K562 (cell line): ENCODE measurements around the gene DUS1L. TPM values are rescaled to one million over a fixed set of nuclear protein-coding genes. Genes with fewer than 3 reads are reported as not detected.

Experiments used
- BRD9 ChIP-seq: fragments of 450-650 bp; IDR thresholded peaks from 2 replicates; pipeline ENCODE4 v1.6.1; 2018; ENCODE audit warnings: low read depth; ENCODE audit not compliant: partially characterized antibody
- C11orf30 ChIP-seq: fragments of 450-650 bp; IDR thresholded peaks from 2 replicates; pipeline ENCODE4 v1.6.1; 2016; ENCODE audit warnings: low read depth, mild to moderate bottlenecking
- CCNT2 ChIP-seq: IDR thresholded peaks from 2 replicates; pipeline ENCODE4 v1.6.1; 2011; ENCODE audit warnings: borderline replicate concordance, low read depth, mild to moderate bottlenecking, moderate library complexity, mixed read lengths, low read length; ENCODE audit not compliant: insufficient read length; ENCODE audit errors: extremely low read depth
- CHCHD3 ChIP-seq: fragments of 250-450 bp; sonication (Bioruptor Pico); IDR thresholded peaks from 2 replicates; pipeline ENCODE4 v2.1.2; 2022; ENCODE audit warnings: mild to moderate bottlenecking
- CXXC5 ChIP-seq: fragments of 250-450 bp; sonication (Bioruptor Pico); IDR thresholded peaks from 2 replicates; pipeline ENCODE4 v1.8.0; 2022; ENCODE audit warnings: inconsistent platforms, mild to moderate bottlenecking, moderate library complexity
- FOXK1 ChIP-seq: sonication (generic); formaldehyde crosslinking; IDR thresholded peaks from 2 replicates; pipeline ENCODE4 v1.8.0; 2022; ENCODE audit warnings: missing genetic modification reagents, mild to moderate bottlenecking, borderline replicate concordance
- KLF10 ChIP-seq: fragments of 250-450 bp; sonication (Bioruptor Pico); IDR thresholded peaks from 2 replicates; pipeline ENCODE4 v1.6.1; 2021; ENCODE audit warnings: matching md5 sums
- MED1 ChIP-seq: sonication (generic); formaldehyde crosslinking; IDR thresholded peaks from 2 replicates; pipeline ENCODE4 v1.8.1; 2023; ENCODE audit warnings: missing genetic modification reagents, borderline replicate concordance
- MXD1 ChIP-seq: fragments of 250-450 bp; sonication (Bioruptor Pico); IDR thresholded peaks from 2 replicates; pipeline ENCODE4 v1.8.0; 2021; ENCODE audit warnings: borderline replicate concordance, mild to moderate bottlenecking, moderate library complexity; ENCODE audit not compliant: poor library complexity, severe bottlenecking
- NCOA4 ChIP-seq: fragments of 450-650 bp; IDR thresholded peaks from 2 replicates; pipeline ENCODE4 v1.6.1; 2018; ENCODE audit warnings: mild to moderate bottlenecking; ENCODE audit not compliant: partially characterized antibody
- POLR2A ChIP-seq: fragments of 450-650 bp; conservative IDR thresholded peaks from 2 replicates; pipeline ENCODE4 v1.6.1; 2016
- POLR3G ChIP-seq: IDR thresholded peaks from 2 replicates; pipeline ENCODE4 v1.6.1; 2011; ENCODE audit not compliant: insufficient read length, insufficient replicate concordance; ENCODE audit errors: extremely low read depth
- RBM17 ChIP-seq: fragments of 200-400 bp; formaldehyde crosslinking; IDR thresholded peaks from 2 replicates; pipeline ENCODE4 v1.6.1; 2017; ENCODE audit warnings: low read depth, mild to moderate bottlenecking, low read length, borderline replicate concordance
- SMC3 ChIP-seq: conservative IDR thresholded peaks from 2 replicates; pipeline ENCODE4 v1.6.1; 2011; ENCODE audit warnings: low read depth, low read length, improper control_type of control experiment; ENCODE audit not compliant: insufficient read depth
- SUPT5H ChIP-seq: fragments of 450-650 bp; IDR thresholded peaks from 2 replicates; pipeline ENCODE4 v1.6.1; 2016
- THAP12 ChIP-seq: fragments of 250-450 bp; sonication (Bioruptor Pico); IDR thresholded peaks from 2 replicates; pipeline ENCODE4 v1.9.0; 2021; ENCODE audit warnings: mild to moderate bottlenecking, inconsistent platforms
- TRIM25 ChIP-seq: fragments of 450-650 bp; IDR thresholded peaks from 2 replicates; pipeline ENCODE4 v1.7.0; 2016; ENCODE audit warnings: borderline replicate concordance
- U2AF2 ChIP-seq: fragments of 200-400 bp; formaldehyde crosslinking; optimal IDR thresholded peaks from 2 replicates; pipeline ENCODE3; 2017; ENCODE audit warnings: low read depth, mild to moderate bottlenecking, low read length
- ZNF212 ChIP-seq: fragments of 450-650 bp; formaldehyde crosslinking; IDR thresholded peaks from 2 replicates; pipeline ENCODE4 v1.4.0; 2020; ENCODE audit warnings: mild to moderate bottlenecking
- ZNF589 ChIP-seq: fragments of 200-800 bp; sonication (Bioruptor generic); IDR thresholded peaks from 2 replicates; pipeline ENCODE4 v1.6.1; 2016; ENCODE audit warnings: low read depth, missing genetic modification characterization, missing compliant biosample characterization
- ZNF740 ChIP-seq, 3 experiments: fragments of 200-800 bp in 1 of 3; sonication (Bioruptor generic) in 1 of 3; sonication (generic) in 1 of 3; formaldehyde crosslinking in 1 of 3; IDR thresholded peaks; 2 replicates each; pipeline versions ENCODE4 v1.6.1 to v1.8.0; 2016 to 2022; ENCODE audit warnings: mild to moderate bottlenecking in 2 of 3, missing compliant biosample characterization in 2 of 3, missing genetic modification characterization in 2 of 3, missing genetic modification reagents in 1 of 3
- ZNF764 ChIP-seq: fragments of 250-450 bp; sonication (Bioruptor Pico); IDR thresholded peaks from 2 replicates; pipeline ENCODE4 v1.4.0; 2020; ENCODE audit warnings: low read depth, mild to moderate bottlenecking, moderate library complexity
- ZNF780A ChIP-seq: fragments of 250-450 bp; sonication (Bioruptor Pico); IDR thresholded peaks from 2 replicates; pipeline ENCODE4 v1.5.0; 2021; ENCODE audit warnings: mild to moderate bottlenecking
- polyA plus RNA-seq, 8 experiments: library from polyadenylated mRNA; depleted of rRNA in 4 of 8; stranded (reverse) in 5 of 8; unstranded in 3 of 8; fragments of >200 nt; fragmentation: Nextera tagmentation in 2 of 8; fragmentation: Illumina TruSeq in 1 of 8; extraction: Ambion mirVana in 2 of 8; extraction: Trizol in 1 of 8; gene quantifications; 2 replicates each; pipeline versions ENCODE4 v1.2.1 to v1.2.3, GENCODE V29; 2011 to 2014; ENCODE audit warnings: inconsistent platforms in 1 of 8, missing spikeins in 1 of 8
- total RNA-seq, 7 experiments: library from RNA; depleted of rRNA in 6 of 7; stranded (reverse); fragments of >200 nt in 6 of 7; fragmentation: Illumina TruSeq in 2 of 7; extraction: Trizol in 2 of 7; gene quantifications; 2 replicates each; pipeline versions ENCODE4 v1.2.1 to v1.2.3, GENCODE V29; 2011 to 2021; ENCODE audit warnings: low replicate concordance in 1 of 7

Gene DUS1L
- total and polyA plus RNA-seq, 9 of the 15 experiments (the other 6 are each of a cell fraction or from before 2014, with no cell fraction given): 7.8 to 210 (median 83.9) TPM

- TF ChIP-seq CCNT2 (peak; percentile 64), FOXK1 (CRISPR knock-in tag) (no peak), POLR3G (no peak), MXD1 (CRISPR knock-in tag) (no peak), SUPT5H (peak; percentile 59; the same call in 1 of the 2 replicates), SMC3 (peak; percentile 88), CXXC5 (peak; percentile 85), C11orf30 (peak; percentile 72), RBM17 (no peak), BRD9 (no peak), TRIM25 (no peak), MED1 (no peak), ZNF212 (CRISPR knock-in tag) (no peak), ZNF764 (CRISPR knock-in tag) (no peak), ZNF780A (CRISPR knock-in tag) (no peak), NCOA4 (no peak), U2AF2 (no peak), KLF10 (CRISPR knock-in tag) (no peak), POLR2A (peak; percentile 55; the same call in 1 of the 2 replicates), CHCHD3 (CRISPR knock-in tag) (no peak), ZNF589 (CRISPR knock-in tag) (no peak), ZNF740 (CRISPR knock-in tag; IDR thresholded peaks at IDR 0.05) (peak; percentile 40; the same call in 1 of the 2 replicates), ZNF740 (tag; IDR thresholded peaks at IDR 0.05) (no peak), THAP12 (CRISPR knock-in tag) (no peak)
These were observed 34.9 kb downstream of the DUS1L start (continued) for GRCh38 chr17:82030470-82031302.
